Activated CD8-positive, alpha-beta T cell treated with anti-CD3 and anti-CD28 coated beads for 36 hours (primary cell): Measurements from ENCODE around the gene KRT73. TPM values are rescaled to one million over a fixed set of nuclear protein-coding genes. Genes with fewer than 3 reads are reported as not detected.

ENCODE experiments used
- ATAC-seq: fragments of 200-7000 bp; cut with Tn5 transposase; one replicate; pipeline ENCODE4 v1.10.0; 2021; ENCODE audit warnings: mild to moderate bottlenecking, moderate library complexity
- CTCF ChIA-PET: fragments of 350-600 bp; sonication (Branson Sonifier 250); formaldehyde crosslinking; loops from one replicate; lab custom pipeline; 2021; ENCODE audit warnings: antibody characterized with exemption; lab: Charles Lee
- POLR2A ChIA-PET: fragments of 350-600 bp; sonication (Branson Sonifier 250); formaldehyde crosslinking; loops from one replicate; lab custom pipeline; 2021; ENCODE audit warnings: antibody characterized with exemption; lab: Charles Lee
- DNase-seq: peaks from one replicate; pipeline ENCODE4 v3.0.0-alpha.2; 2020
- H3K27ac Mint-ChIP-seq: one replicate; pipeline ENCODE4 v1.8.0; 2021; ENCODE audit warnings: mild to moderate bottlenecking, mixed read lengths
- H3K27me3 Mint-ChIP-seq: one replicate; pipeline ENCODE4 v1.8.0; 2021; ENCODE audit warnings: mixed read lengths
- H3K36me3 Mint-ChIP-seq: one replicate; pipeline ENCODE4 v1.8.0; 2021; ENCODE audit warnings: low read depth, mixed read lengths
- H3K4me1 Mint-ChIP-seq: one replicate; pipeline ENCODE4 v1.8.0; 2021; ENCODE audit warnings: low read depth, mixed read lengths
- H3K4me3 Mint-ChIP-seq: one replicate; pipeline ENCODE4 v1.8.0; 2021; ENCODE audit warnings: mild to moderate bottlenecking, moderate library complexity, mixed read lengths
- H3K9me3 Mint-ChIP-seq: one replicate; pipeline ENCODE4 v1.8.0; 2021; ENCODE audit warnings: mixed read lengths
- intact Hi-C: fragments of 100-400 bp; cut with micrococcal nuclease; formaldehyde crosslinking; loops from one replicate; pipeline ENCODE4 v1.10.0; 2022
- total RNA-seq, 2 experiments: library from RNA; stranded (reverse); gene quantifications; one replicate each; pipeline ENCODE4 v1.2.3, GENCODE V29; 2021
- TF ChIP-seq, protein P1 (sequence below): fragments of 200-600 bp; IDR thresholded peaks from one replicate; pipeline ENCODE4 v1.8.0; 2022; ENCODE audit warnings: antibody characterized with exemption, mild to moderate bottlenecking

Gene KRT73
- total RNA-seq, 2 experiments from 2014 or later, result 0.20 TPM; not detected in 1

DNA sequence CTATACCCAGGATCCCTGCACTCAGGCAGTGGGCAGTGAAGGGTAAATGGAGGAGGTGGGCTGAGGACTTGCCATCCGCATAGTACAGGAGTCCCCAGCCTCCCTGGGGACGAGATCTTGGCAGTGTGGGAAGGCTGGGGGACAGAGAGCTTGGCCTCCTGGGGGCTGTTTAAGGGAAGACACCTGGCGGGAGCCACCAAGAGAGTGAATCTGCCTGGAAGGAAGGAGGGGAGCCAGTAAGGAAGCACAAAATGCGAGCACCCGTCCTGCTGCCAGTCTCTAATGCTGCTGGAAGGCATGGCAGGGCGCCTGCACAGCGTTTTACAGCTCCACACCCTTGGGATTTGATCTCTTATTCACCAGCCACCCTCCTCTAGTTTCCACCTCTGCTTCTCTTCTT is 41.0 kb upstream of the KRT73 start:
- DNase-seq (no peak), ATAC-seq (no peak)
- intact Hi-C loops, result no loop called here
- CTCF ChIA-PET, result interaction anchor here (1.4 kb wide), 1 partner anchor 18 kb away, joined by 3 read pairs; no protein-coding TSS in a partner anchor
- POLR2A ChIA-PET, result no interaction called here
- H3K4me3 Mint-ChIP-seq, result no peak overlapping the region
- no peaks in the 10 kb centered on the region for H3K9me3 Mint-ChIP-seq
- H3K36me3 Mint-ChIP-seq, result no peaks in the 10 kb centered on the region
- H3K27me3 Mint-ChIP-seq, result no peaks in the 10 kb centered on the region
- H3K27ac Mint-ChIP-seq, result no peak overlapping the region
- TF ChIP-seq, protein P1, sequence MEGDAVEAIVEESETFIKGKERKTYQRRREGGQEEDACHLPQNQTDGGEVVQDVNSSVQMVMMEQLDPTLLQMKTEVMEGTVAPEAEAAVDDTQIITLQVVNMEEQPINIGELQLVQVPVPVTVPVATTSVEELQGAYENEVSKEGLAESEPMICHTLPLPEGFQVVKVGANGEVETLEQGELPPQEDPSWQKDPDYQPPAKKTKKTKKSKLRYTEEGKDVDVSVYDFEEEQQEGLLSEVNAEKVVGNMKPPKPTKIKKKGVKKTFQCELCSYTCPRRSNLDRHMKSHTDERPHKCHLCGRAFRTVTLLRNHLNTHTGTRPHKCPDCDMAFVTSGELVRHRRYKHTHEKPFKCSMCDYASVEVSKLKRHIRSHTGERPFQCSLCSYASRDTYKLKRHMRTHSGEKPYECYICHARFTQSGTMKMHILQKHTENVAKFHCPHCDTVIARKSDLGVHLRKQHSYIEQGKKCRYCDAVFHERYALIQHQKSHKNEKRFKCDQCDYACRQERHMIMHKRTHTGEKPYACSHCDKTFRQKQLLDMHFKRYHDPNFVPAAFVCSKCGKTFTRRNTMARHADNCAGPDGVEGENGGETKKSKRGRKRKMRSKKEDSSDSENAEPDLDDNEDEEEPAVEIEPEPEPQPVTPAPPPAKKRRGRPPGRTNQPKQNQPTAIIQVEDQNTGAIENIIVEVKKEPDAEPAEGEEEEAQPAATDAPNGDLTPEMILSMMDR, result no peak
- H3K4me1 Mint-ChIP-seq, result peaks cover 7% of the 10 kb centered on the region

DNA sequence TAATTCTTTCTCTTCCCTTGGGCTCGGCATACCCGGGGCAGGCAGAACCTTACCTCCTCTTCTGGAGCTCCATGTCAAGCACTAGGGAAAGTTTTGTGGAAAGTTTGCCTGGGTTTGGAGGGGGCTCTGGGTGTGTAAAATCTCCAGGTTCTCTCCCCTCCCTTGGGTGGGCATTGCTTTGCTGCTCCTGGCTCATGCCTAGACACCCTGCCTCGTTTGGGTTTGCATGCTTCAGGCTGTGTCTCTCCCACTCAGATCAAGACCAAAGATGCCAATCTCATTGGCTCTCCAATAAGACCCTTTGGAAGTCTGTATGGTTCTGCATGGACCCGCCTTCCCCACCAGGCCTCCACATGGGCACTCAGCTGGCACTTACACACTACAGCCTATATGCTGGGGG is 39.8 kb upstream of the KRT73 start:
- POLR2A ChIA-PET, result no interaction called here
- CTCF ChIA-PET, result no interaction called here
- intact Hi-C loops, result no loop called here
- DNase-seq, result no peak
- TF ChIP-seq, protein P1, result no peak
- Mint-ChIP-seq H3K4me3 (no peak overlapping the region), H3K4me1 (peaks cover 7% of the 10 kb centered on the region), H3K27me3 (no peaks in the 10 kb centered on the region), H3K27ac (no peak overlapping the region), H3K9me3 (no peaks in the 10 kb centered on the region), H3K36me3 (no peaks in the 10 kb centered on the region)
- ATAC-seq, result no peak

DNA sequence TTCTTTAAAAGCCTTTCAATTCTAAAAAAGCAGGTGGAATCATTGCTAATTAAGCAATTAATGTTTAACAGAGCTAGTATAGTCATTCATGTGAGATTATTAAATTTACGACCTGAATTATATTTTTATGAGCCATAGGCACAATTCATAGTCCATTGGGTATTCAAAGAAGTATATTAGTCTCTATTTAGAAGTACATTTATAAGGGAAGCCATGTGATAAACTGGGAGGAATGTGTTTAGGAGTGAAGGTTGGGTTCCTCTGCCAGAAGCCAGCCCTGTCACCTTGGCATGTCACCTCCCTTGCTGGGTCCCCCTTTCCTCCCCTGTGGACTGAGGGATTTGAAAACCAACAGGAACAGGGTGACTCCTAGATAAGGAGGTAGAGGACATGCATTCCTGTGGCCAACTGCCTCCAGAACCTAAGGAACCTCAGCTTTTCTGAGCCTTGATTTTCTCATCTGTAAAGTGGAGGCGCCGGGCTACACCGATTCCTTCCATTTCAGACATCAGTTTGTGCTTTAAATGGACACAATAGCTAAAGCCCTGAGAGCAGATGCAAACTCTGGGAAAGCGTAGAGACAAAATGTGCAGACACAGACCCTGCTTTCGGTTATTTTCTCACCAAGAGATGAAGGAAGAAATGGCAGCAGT is 39.0 kb upstream of the KRT73 start:
- ChIA-PET POLR2A (no interaction called here), CTCF (no interaction called here)
- peaks cover 6% of the 10 kb centered on the region for H3K4me1 Mint-ChIP-seq
- ATAC-seq (no peak), DNase-seq (no peak)
- H3K4me3 Mint-ChIP-seq, result no peak overlapping the region
- no peaks in the 10 kb centered on the region for H3K9me3 Mint-ChIP-seq
- no peak overlapping the region for H3K27ac Mint-ChIP-seq
- no peaks in the 10 kb centered on the region for H3K27me3 Mint-ChIP-seq
- intact Hi-C loops, result no loop called here
- H3K36me3 Mint-ChIP-seq, result no peaks in the 10 kb centered on the region
- TF ChIP-seq, protein P1, result no peak

DNA sequence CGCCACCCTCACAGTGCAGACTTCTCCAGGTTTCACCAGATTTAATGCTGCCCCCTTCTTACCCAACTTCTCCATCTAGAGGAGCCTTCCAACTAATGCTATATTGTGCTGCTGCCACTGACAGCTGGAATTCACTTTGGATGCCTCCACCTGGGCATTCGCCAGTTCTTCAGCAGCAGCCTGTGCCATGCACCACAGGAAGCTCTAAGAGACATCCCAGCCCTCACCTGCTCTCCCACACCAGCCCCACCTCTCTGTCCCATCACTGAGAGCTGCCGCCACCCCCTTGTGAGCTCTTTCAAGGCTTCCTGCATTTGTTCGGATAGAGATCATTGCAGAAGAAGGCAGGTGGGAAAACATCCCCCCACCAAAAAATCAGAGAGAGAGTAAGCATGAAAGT is 38.3 kb upstream of the KRT73 start:
- no peak overlapping the region for H3K27ac Mint-ChIP-seq
- ChIA-PET POLR2A (interaction anchor here (0.8 kb wide), 2 partner anchors 14 to 16 kb away, joined by 3 read pairs; no protein-coding TSS in a partner anchor), CTCF (interaction anchor here (1.0 kb wide), 1 partner anchor 214 kb away, joined by 3 read pairs; no protein-coding TSS in a partner anchor)

DNA sequence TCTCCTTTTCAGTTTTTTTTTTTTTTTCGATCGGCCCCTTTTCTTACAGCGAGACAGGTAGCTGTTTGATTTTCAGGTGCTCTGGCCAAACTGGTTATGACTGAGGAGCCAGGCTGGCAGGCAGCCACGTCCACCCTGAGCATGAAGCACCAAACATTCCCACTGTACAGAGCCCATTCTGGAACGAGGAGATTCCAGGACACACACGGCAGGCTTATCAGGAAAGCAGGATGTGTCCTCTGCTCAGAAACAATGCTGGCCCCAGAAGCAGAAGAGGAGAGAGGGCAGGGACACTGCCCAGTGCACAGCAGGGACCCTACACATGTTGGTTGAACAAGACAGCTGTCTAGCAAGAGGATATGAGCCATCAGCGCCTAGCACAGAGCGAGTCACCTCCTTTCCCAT is 37.4 kb upstream of the KRT73 start:
- ChIA-PET CTCF (interaction anchor here (1.0 kb wide), 1 partner anchor 215 kb away, joined by 3 read pairs; no protein-coding TSS in a partner anchor), POLR2A (no interaction called here)
- no peak for ATAC-seq
- Mint-ChIP-seq H3K36me3 (no peaks in the 10 kb centered on the region), H3K9me3 (no peaks in the 10 kb centered on the region), H3K27ac (no peak overlapping the region), H3K27me3 (no peaks in the 10 kb centered on the region), H3K4me1 (peaks cover 4% of the 10 kb centered on the region), H3K4me3 (no peak overlapping the region)
- no peak for DNase-seq
- intact Hi-C loops, result no loop called here
- TF ChIP-seq, protein P1, result no peak

More for the DNA sequence above, 38.3 kb upstream of the KRT73 start:
- H3K9me3 Mint-ChIP-seq, result no peaks in the 10 kb centered on the region
- DNase-seq (no peak), ATAC-seq (no peak)
- no peaks in the 10 kb centered on the region for H3K36me3 Mint-ChIP-seq
- intact Hi-C loops, result no loop called here
- no peak overlapping the region for H3K4me3 Mint-ChIP-seq
- TF ChIP-seq, protein P1, result no peak
- H3K4me1 Mint-ChIP-seq, result peaks cover 4% of the 10 kb centered on the region
- H3K27me3 Mint-ChIP-seq, result no peaks in the 10 kb centered on the region
